HepG2 (cell line): ENCODE measurements around the gene HK3. TPM values are rescaled to one million over a fixed set of nuclear protein-coding genes. Genes with fewer than 3 reads are reported as not detected.

ENCODE experiments used
- CEBPG ChIP-seq: IDR thresholded peaks from 2 replicates; pipeline ENCODE4 v1.6.1; 2016
- MLLT10 ChIP-seq: sonication (generic); formaldehyde crosslinking; IDR thresholded peaks from 2 replicates; pipeline ENCODE4 v1.4.0; 2020; ENCODE audit warnings: missing genetic modification reagents
- MTF2 ChIP-seq: sonication (generic); formaldehyde crosslinking; IDR thresholded peaks from 2 replicates; pipeline ENCODE4 v1.5.0; 2020; ENCODE audit warnings: missing genetic modification reagents, borderline replicate concordance
- NR1H2 ChIP-seq: sonication (generic); formaldehyde crosslinking; IDR thresholded peaks from 2 replicates; pipeline ENCODE4 v1.8.1; 2022; ENCODE audit warnings: low read depth, missing genetic modification reagents, borderline replicate concordance
- ZBTB26 ChIP-seq: IDR thresholded peaks from 2 replicates; pipeline ENCODE4 v1.6.1; 2016; ENCODE audit warnings: missing compliant biosample characterization, missing genetic modification reagents, borderline replicate concordance
- ZBTB46 ChIP-seq: sonication (generic); formaldehyde crosslinking; IDR thresholded peaks from 2 replicates; pipeline ENCODE4 v1.4.0; 2020; ENCODE audit warnings: mild to moderate bottlenecking, missing genetic modification reagents, borderline replicate concordance
- ZNF547 ChIP-seq: sonication (generic); formaldehyde crosslinking; IDR thresholded peaks from 2 replicates; pipeline ENCODE4 v1.5.1; 2020; ENCODE audit warnings: mild to moderate bottlenecking, missing genetic modification reagents
- ZNF780A ChIP-seq: sonication (generic); formaldehyde crosslinking; IDR thresholded peaks from 2 replicates; pipeline ENCODE4 v1.8.0; 2022; ENCODE audit warnings: mild to moderate bottlenecking, missing genetic modification reagents, moderate library complexity
- ZNF83 ChIP-seq: sonication (generic); formaldehyde crosslinking; IDR thresholded peaks from 2 replicates; pipeline ENCODE4 v1.4.0; 2020; ENCODE audit warnings: missing genetic modification reagents, mild to moderate bottlenecking, borderline replicate concordance
- polyA plus RNA-seq, 8 experiments: library from polyadenylated mRNA; depleted of rRNA in 3 of 8; stranded (reverse) in 7 of 8; unstranded in 1 of 8; fragments of >200 nt; fragmentation: Illumina TruSeq in 4 of 8; extraction: Trizol in 4 of 8; gene quantifications; 2 replicates each; pipeline versions ENCODE4 v1.2.1 to v1.2.3, GENCODE V29; 2011 to 2016; ENCODE audit warnings: low read depth in 4 of 8, missing spikeins in 1 of 8, mixed read lengths in 1 of 8; ENCODE audit not compliant: insufficient read depth in 1 of 8
- total RNA-seq, 5 experiments: library from RNA; depleted of rRNA; stranded (reverse); fragments of >200 nt; fragmentation: Illumina TruSeq; extraction: Trizol; gene quantifications; 2 replicates each; pipeline ENCODE4 v1.2.3, GENCODE V29; 2016; ENCODE audit warnings: low read depth in 1 of 5

The HK3 gene
- total and polyA plus RNA-seq, 2 of the 13 experiments (the other 11 are each of a cell fraction or from before 2014, with no cell fraction given), result not detected

- TF ChIP-seq ZBTB46 (CRISPR knock-in tag) (no peak), ZNF547 (CRISPR knock-in tag) (no peak), ZNF780A (CRISPR knock-in tag) (no peak), ZBTB26 (CRISPR knock-in tag) (no peak), CEBPG (CRISPR knock-in tag) (no peak), ZNF83 (CRISPR knock-in tag) (no peak), NR1H2 (CRISPR knock-in tag) (no peak), MLLT10 (CRISPR knock-in tag) (no peak), MTF2 (CRISPR knock-in tag) (no peak)
Measured at GRCh38 chr5:176890455-176891330, 8.5 kb downstream of the HK3 start (continued).
